Activated CD4-positive, CD25-positive, alpha-beta regulatory T cell treated with anti-CD3 and anti-CD28 coated beads, Interleukin-2, amount 50 U/mL, for 72 hours (primary cell): ENCODE results near the gene CCDC178.

ENCODE experiments used
- DNase-seq: peaks from one replicate; pipeline ENCODE4 v3.0.0; 2021

The CCDC178 gene

GRCh38 chr18:32909798-32910561, 530.5 kb downstream of the CCDC178 start:
- no peak for DNase-seq

GRCh38 chr18:32908424-32908805, 532.1 kb downstream of the CCDC178 start:
- DNase-seq = no peak

GRCh38 chr18:32907648-32908423, 532.7 kb downstream of the CCDC178 start:
- no peak for DNase-seq

- no peak for DNase-seq
These were observed 533.3 kb downstream of the CCDC178 start for GRCh38 chr18:32907311-32907585.

GRCh38 chr18:32906506-32907310, 533.8 kb downstream of the CCDC178 start:
- no peak for DNase-seq

- no peak for DNase-seq
These were observed 534.9 kb downstream of the CCDC178 start for GRCh38 chr18:32905651-32906050.

GRCh38 chr18:32902568-32903330, 537.8 kb downstream of the CCDC178 start:
- no peak for DNase-seq

GRCh38 chr18:32899819-32900218, 540.7 kb downstream of the CCDC178 start:
- no peak for DNase-seq

- no peak for DNase-seq
These were observed 543.6 kb downstream of the CCDC178 start for GRCh38 chr18:32896776-32897547.

GRCh38 chr18:32893915-32894314, 546.6 kb downstream of the CCDC178 start:
- no peak for DNase-seq

- no peak for DNase-seq
These were observed 548.7 kb downstream of the CCDC178 start for GRCh38 chr18:32891797-32892196.

GRCh38 chr18:32891130-32891529, 549.4 kb downstream of the CCDC178 start:
- no peak for DNase-seq

- DNase-seq = no peak
These were observed 550.6 kb downstream of the CCDC178 start for GRCh38 chr18:32889615-32890593.

- no peak for DNase-seq
These were observed 552.2 kb downstream of the CCDC178 start for GRCh38 chr18:32888306-32888705.
